Natural killer cell (primary cell): ENCODE data around the gene DLK1. TPM values are rescaled to one million over a fixed set of nuclear protein-coding genes. Genes with fewer than 3 reads are reported as not detected.

Source experiments
- ATAC-seq, 3 donors: fragments of 150-1000 bp in 2 of 3; fragments of 200-7000 bp in 1 of 3; cut with Tn5 transposase; 1 replicate in 1 of 3; 2 replicates in 2 of 3; pipeline ENCODE4 v1.10.0; 2021; ENCODE audit warnings: mild to moderate bottlenecking in 2 of 3, moderate library complexity in 2 of 3
- DNase-seq, 2 donors: peaks; one replicate each; pipeline versions ENCODE4 v3.0.0 to v3.0.0-alpha.2; 2013 to 2021; ENCODE audit warnings: mixed read lengths in 1 of 2
- H3K27ac ChIP-seq: one replicate; pipeline ENCODE4 v1.5.1; 2013; ENCODE audit warnings: mild to moderate bottlenecking, low read length
- H3K27me3 ChIP-seq: one replicate; pipeline ENCODE4 v1.6.1; 2013; ENCODE audit warnings: low read length; ENCODE audit not compliant: control insufficient read depth, insufficient read depth
- H3K36me3 ChIP-seq: one replicate; pipeline ENCODE4 v1.6.1; 2013; ENCODE audit warnings: low read length; ENCODE audit not compliant: control insufficient read depth, insufficient read depth
- H3K4me1 ChIP-seq: one replicate; pipeline ENCODE4 v1.6.1; 2013; ENCODE audit warnings: low read length; ENCODE audit not compliant: control insufficient read depth, insufficient read depth
- H3K4me3 ChIP-seq: one replicate; pipeline ENCODE4 v1.5.1; 2013; ENCODE audit warnings: low read length
- H3K9me3 ChIP-seq: one replicate; pipeline ENCODE4 v1.6.1; 2013; ENCODE audit warnings: low read length; ENCODE audit not compliant: control insufficient read depth, insufficient read depth
- H3K27ac Mint-ChIP-seq, 2 donors: one replicate each; pipeline ENCODE4 v1.8.0; 2022; ENCODE audit warnings: mild to moderate bottlenecking in 2 of 2, mixed read lengths in 2 of 2, moderate library complexity in 1 of 2
- H3K27me3 Mint-ChIP-seq, 2 donors: one replicate each; pipeline ENCODE4 v1.8.0; 2022; ENCODE audit warnings: low read depth in 2 of 2, mixed read lengths in 2 of 2
- H3K36me3 Mint-ChIP-seq: one replicate; pipeline ENCODE4 v1.8.0; 2022; ENCODE audit warnings: mixed read lengths
- H3K4me1 Mint-ChIP-seq, 2 donors: one replicate each; pipeline ENCODE4 v1.8.0; 2022; ENCODE audit warnings: mixed read lengths in 2 of 2
- H3K4me3 Mint-ChIP-seq: one replicate; pipeline ENCODE4 v1.8.0; 2022; ENCODE audit warnings: mild to moderate bottlenecking, moderate library complexity, mixed read lengths
- H3K9me3 Mint-ChIP-seq, 2 donors: one replicate each; pipeline ENCODE4 v1.8.0; 2022; ENCODE audit warnings: mixed read lengths in 2 of 2
- CTCF ChIP-seq: fragments of 200-600 bp; IDR thresholded peaks from one replicate; pipeline ENCODE4 v1.8.0; 2022; ENCODE audit warnings: antibody characterized with exemption
- WGBS: methylation state at CpG from one replicate; pipeline ENCODE4 v1.1.7; 2013; ENCODE audit warnings: missing lambda C conversion rate; ENCODE audit not compliant: insufficient coverage; 5-methylcytosine and 5-hydroxymethylcytosine counted together
- intact Hi-C: fragments of 100-400 bp; cut with micrococcal nuclease; formaldehyde crosslinking; loops from one replicate; pipeline ENCODE4 v1.14.2; 2022
- total RNA-seq, 4 donors: library from RNA; stranded (reverse); fragments of 120-200 nt in 1 of 4; gene quantifications; one replicate each; pipeline versions ENCODE4 v1.2.3 to v1.2.4, GENCODE V29; 2013 to 2022

DLK1 gene
- total RNA-seq, 3 donors from 2014 or later (not counting 1 experiment from before 2014, with no cell fraction given), result not detected

GRCh38 chr14:100727086-100727872 lies 587 bp downstream of the DLK1 start:
- H3K4me1 Mint-ChIP-seq, result no peaks in the 10 kb centered on the region
- DNase-seq (no peak), ATAC-seq (no peak)
- H3K9me3 Mint-ChIP-seq, result no peaks in the 10 kb centered on the region
- TF ChIP-seq CTCF, result no peak
- H3K27ac ChIP-seq, result no peak overlapping the region
- peaks cover 3% of the 10 kb centered on the region for H3K27me3 ChIP-seq
- no peaks in the 10 kb centered on the region for H3K36me3 Mint-ChIP-seq
- peaks cover 29 to 40% of the 10 kb centered on the region in 2 donors for H3K27me3 Mint-ChIP-seq
- no peaks in the 10 kb centered on the region for H3K9me3 ChIP-seq
- 16% methylated on average over 46 of the region's 47 CpGs for WGBS
- no peak overlapping the region for H3K4me3 Mint-ChIP-seq
- no peaks in the 10 kb centered on the region for H3K36me3 ChIP-seq
- intact Hi-C loops, result no loop called here
- no peak overlapping the region for H3K4me3 ChIP-seq
- no peak overlapping the region for H3K27ac Mint-ChIP-seq
- no peaks in the 10 kb centered on the region for H3K4me1 ChIP-seq

- ATAC-seq, result no peak
- Mint-ChIP-seq H3K9me3 (no peaks in the 10 kb centered on the region), H3K27ac (no peak overlapping the region), H3K27me3 (peaks cover 29 to 40% of the 10 kb centered on the region in 2 donors), H3K4me3 (no peak overlapping the region), H3K36me3 (no peaks in the 10 kb centered on the region), H3K4me1 (no peaks in the 10 kb centered on the region)
- no peak overlapping the region for H3K4me3 ChIP-seq
- peaks cover 3% of the 10 kb centered on the region for H3K27me3 ChIP-seq
- H3K36me3 ChIP-seq, result no peaks in the 10 kb centered on the region
- TF ChIP-seq CTCF, result no peak
- H3K9me3 ChIP-seq, result no peaks in the 10 kb centered on the region
- intact Hi-C loops, result no loop called here
- no peaks in the 10 kb centered on the region for H3K4me1 ChIP-seq
- no peak for DNase-seq
- H3K27ac ChIP-seq, result no peak overlapping the region
- 61% methylated on average over 12 of the region's 12 CpGs for WGBS
These were observed 1.2 kb downstream of the DLK1 start for GRCh38 chr14:100727873-100728240.

GRCh38 chr14:100728962-100729361 lies 2.3 kb downstream of the DLK1 start:
- Histone ChIP-seq H3K27me3 (peaks cover 3% of the 10 kb centered on the region), H3K9me3 (no peaks in the 10 kb centered on the region), H3K4me1 (no peaks in the 10 kb centered on the region), H3K4me3 (no peak overlapping the region), H3K27ac (no peak overlapping the region), H3K36me3 (no peaks in the 10 kb centered on the region)
- WGBS, result 25% methylated on average over 13 of the region's 13 CpGs
- no peak for DNase-seq
- no peak overlapping the region for H3K27ac Mint-ChIP-seq
- TF ChIP-seq CTCF, result no peak
- no peak overlapping the region for H3K4me3 Mint-ChIP-seq
- intact Hi-C loops, result no loop called here
- H3K4me1 Mint-ChIP-seq, result no peaks in the 10 kb centered on the region
- no peaks in the 10 kb centered on the region for H3K36me3 Mint-ChIP-seq
- no peak for ATAC-seq
- peaks cover 29 to 39% of the 10 kb centered on the region in 2 donors for H3K27me3 Mint-ChIP-seq
- no peaks in the 10 kb centered on the region for H3K9me3 Mint-ChIP-seq

- no peak overlapping the region for H3K27ac Mint-ChIP-seq
- no peak for TF ChIP-seq CTCF
- DNase-seq (no peak), ATAC-seq (no peak)
- intact Hi-C loops, result no loop called here
- peaks cover 29 to 36% of the 10 kb centered on the region in 2 donors for H3K27me3 Mint-ChIP-seq
- H3K36me3 Mint-ChIP-seq, result no peaks in the 10 kb centered on the region
- Histone ChIP-seq H3K9me3 (no peaks in the 10 kb centered on the region), H3K4me1 (no peaks in the 10 kb centered on the region), H3K27me3 (peaks cover 3% of the 10 kb centered on the region), H3K4me3 (no peak overlapping the region), H3K27ac (no peak overlapping the region), H3K36me3 (no peaks in the 10 kb centered on the region)
- no peak overlapping the region for H3K4me3 Mint-ChIP-seq
- no peaks in the 10 kb centered on the region for H3K4me1 Mint-ChIP-seq
- H3K9me3 Mint-ChIP-seq, result no peaks in the 10 kb centered on the region
- WGBS, result 67% methylated on average over 7 of the region's 7 CpGs
These were observed 3.3 kb downstream of the DLK1 start for GRCh38 chr14:100729982-100730381.
